Stomach (tissue), 9 donors: ENCODE measurements around the gene LRRC3C. TPM values are rescaled to one million over a fixed set of nuclear protein-coding genes. Genes with fewer than 3 reads are reported as not detected.
A peak's percentile ranks its signal among the peaks of the same experiment; 100 is the strongest.

Source experiments
- DNase-seq, 2 donors: peaks; one replicate each; pipeline versions ENCODE4 v3.0.0 to v3.0.0-alpha.2; 2013 to 2019
- H3K27ac ChIP-seq, 5 donors: fragments of 200-600 bp in 4 of 5; sonication (generic) in 4 of 5; one replicate each; pipeline ENCODE4 v1.5.1; 2013 to 2019; ENCODE audit warnings: mild to moderate bottlenecking in 1 of 5, moderate library complexity in 1 of 5
- H3K27me3 ChIP-seq, 3 donors: fragments of 200-600 bp; sonication (generic); one replicate each; pipeline ENCODE4 v1.5.1; 2017 to 2019; ENCODE audit warnings: mixed run types in 1 of 3
- H3K36me3 ChIP-seq, 4 donors: fragments of 200-600 bp; sonication (generic); 1 replicate in 3 of 4; 2 replicates in 1 of 4; pipeline ENCODE4 v1.5.1; 2016 to 2019
- H3K4me1 ChIP-seq, 4 donors: fragments of 200-600 bp; sonication (generic); one replicate each; pipeline ENCODE4 v1.5.1; 2016 to 2019
- H3K4me3 ChIP-seq, 4 donors: fragments of 200-600 bp; sonication (generic) in 3 of 4; one replicate each; pipeline ENCODE4 v1.5.1; 2016 to 2019; ENCODE audit warnings: mild to moderate bottlenecking in 1 of 4
- H3K9me3 ChIP-seq, 4 donors: fragments of 200-600 bp; sonication (generic); one replicate each; pipeline ENCODE4 v1.5.1; 2016 to 2019
- EP300 ChIP-seq: sonication (generic); formaldehyde crosslinking; IDR thresholded peaks from one replicate; pipeline ENCODE4 v1.6.1; 2017; ENCODE audit warnings: antibody characterized with exemption
- POLR2A ChIP-seq, 4 donors: fragments of 450-650 bp; IDR thresholded peaks; one replicate each; pipeline ENCODE4 v1.6.1; 2016; ENCODE audit warnings: antibody characterized with exemption in 4 of 4, control low read depth in 2 of 4, mild to moderate bottlenecking in 1 of 4, moderate library complexity in 1 of 4
- POLR2AphosphoS5 ChIP-seq, 3 donors: sonication (generic); formaldehyde crosslinking; IDR thresholded peaks; one replicate each; pipeline ENCODE4 v1.6.1; 2016; ENCODE audit warnings: antibody characterized with exemption in 3 of 3
- WGBS, 5 donors: extraction: QIAGEN DNeasy Blood & Tissue Kit in 3 of 5; methylation state at CpG; one replicate each; pipeline versions ENCODE4 v1.1.5 to v1.1.7; 2013 to 2018; 5-methylcytosine and 5-hydroxymethylcytosine counted together
- intact Hi-C: fragments of 100-400 bp; cut with DNase I; formaldehyde crosslinking; loops from one replicate; pipeline ENCODE4 v1.15.1; 2023; ENCODE audit warnings: low total_unique reads
- polyA plus RNA-seq, 3 donors: library from polyadenylated mRNA; stranded (reverse); fragments of 200-250 nt; gene quantifications; one replicate each; pipeline ENCODE4 v1.2.3, GENCODE V29; 2013
- total RNA-seq, 5 donors: library from RNA; depleted of rRNA; stranded (reverse); fragments of >200 nt; gene quantifications; one replicate each; pipeline versions ENCODE4 v1.1.0 to v1.2.3, GENCODE V29; 2014 to 2016
- TF ChIP-seq, protein P1 (sequence below), 7 experiments: fragments of 450-650 bp in 4 of 7; fragments of 200-600 bp in 3 of 7; sonication (generic) in 3 of 7; IDR thresholded peaks; one replicate each; pipeline ENCODE4 v1.5.1; 2016 to 2019; ENCODE audit warnings: antibody characterized with exemption in 7 of 7, control low read depth in 2 of 7, mild to moderate bottlenecking in 1 of 7
- donor health status: healthy with polysubstance abuse.
- donor health status: Bipolar disorder and iron deficiency.
- donor health status: healthy.

LRRC3C gene
- total and polyA plus RNA-seq, 8 donors, result not detected

DNA sequence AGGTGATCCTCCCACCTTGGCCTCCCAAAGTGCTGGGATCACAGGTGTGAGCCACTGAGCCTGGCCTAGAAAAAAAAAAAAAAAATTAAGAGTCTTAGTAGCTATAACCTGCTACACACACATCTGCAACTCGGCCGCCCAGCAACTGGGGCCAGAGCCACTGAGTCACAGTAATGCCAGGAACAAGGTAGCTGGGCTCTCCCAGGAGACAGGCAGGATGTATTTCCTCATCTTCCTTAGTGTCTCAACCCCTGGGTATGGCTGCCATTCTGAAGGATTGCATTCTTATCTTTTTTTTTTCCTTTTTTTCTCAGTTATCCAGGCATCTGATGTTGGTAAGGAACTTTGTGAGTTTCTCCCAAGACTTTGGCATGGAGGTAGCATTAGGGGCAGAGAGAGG is 46.0 kb downstream of the LRRC3C start:
- H3K4me3 ChIP-seq, result no peak overlapping the region
- intact Hi-C loops, result no loop called here
- TF ChIP-seq, protein P1, sequence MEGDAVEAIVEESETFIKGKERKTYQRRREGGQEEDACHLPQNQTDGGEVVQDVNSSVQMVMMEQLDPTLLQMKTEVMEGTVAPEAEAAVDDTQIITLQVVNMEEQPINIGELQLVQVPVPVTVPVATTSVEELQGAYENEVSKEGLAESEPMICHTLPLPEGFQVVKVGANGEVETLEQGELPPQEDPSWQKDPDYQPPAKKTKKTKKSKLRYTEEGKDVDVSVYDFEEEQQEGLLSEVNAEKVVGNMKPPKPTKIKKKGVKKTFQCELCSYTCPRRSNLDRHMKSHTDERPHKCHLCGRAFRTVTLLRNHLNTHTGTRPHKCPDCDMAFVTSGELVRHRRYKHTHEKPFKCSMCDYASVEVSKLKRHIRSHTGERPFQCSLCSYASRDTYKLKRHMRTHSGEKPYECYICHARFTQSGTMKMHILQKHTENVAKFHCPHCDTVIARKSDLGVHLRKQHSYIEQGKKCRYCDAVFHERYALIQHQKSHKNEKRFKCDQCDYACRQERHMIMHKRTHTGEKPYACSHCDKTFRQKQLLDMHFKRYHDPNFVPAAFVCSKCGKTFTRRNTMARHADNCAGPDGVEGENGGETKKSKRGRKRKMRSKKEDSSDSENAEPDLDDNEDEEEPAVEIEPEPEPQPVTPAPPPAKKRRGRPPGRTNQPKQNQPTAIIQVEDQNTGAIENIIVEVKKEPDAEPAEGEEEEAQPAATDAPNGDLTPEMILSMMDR (IDR thresholded peaks at IDR 0.05), result no peak
- TF ChIP-seq EP300 (no peak), POLR2A (IDR thresholded peaks at IDR 0.05) (no peak), POLR2AphosphoS5 (IDR thresholded peaks at IDR 0.05) (no peak)
- 90 to 94% (median 93%) methylated on average over 2 of the region's 2 CpGs for WGBS, 5 donors
- DNase-seq, result no peak
- H3K9me3 ChIP-seq, result no peaks in the 10 kb centered on the region
- H3K36me3 ChIP-seq, result no peaks in the 10 kb centered on the region
- H3K4me1 ChIP-seq, result no peaks in the 10 kb centered on the region
- peaks cover 0 to 70% (median 0%) of the 10 kb centered on the region in 3 donors for H3K27me3 ChIP-seq
- H3K27ac ChIP-seq, result no peak overlapping the region

DNA sequence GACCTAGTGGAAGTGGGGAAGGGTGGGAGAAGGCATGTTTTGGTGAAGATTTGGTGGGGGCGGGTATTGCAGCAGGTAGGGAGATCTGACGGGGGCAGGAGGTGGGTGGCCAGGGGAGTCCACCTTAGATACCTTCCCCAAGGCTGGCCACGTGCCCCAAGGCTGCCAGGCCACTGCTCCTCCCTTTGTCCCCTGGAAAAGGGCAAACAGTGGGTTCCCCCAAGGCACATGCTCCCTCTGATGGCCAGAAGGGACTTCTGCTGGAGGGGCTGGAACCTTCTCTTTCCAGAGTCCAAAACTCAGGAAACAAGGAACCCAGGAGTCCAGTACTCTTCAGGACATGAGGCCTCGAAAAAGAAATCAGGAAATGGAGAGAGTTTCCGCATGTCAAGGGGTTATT is 46.9 kb downstream of the LRRC3C start:
- no peak overlapping the region for H3K27ac ChIP-seq
- intact Hi-C loops, result no loop called here
- whole genome bisulfite sequencing, 5 donors, result 71 to 86% (median 75%) methylated on average over 5 of the region's 5 CpGs

DNA sequence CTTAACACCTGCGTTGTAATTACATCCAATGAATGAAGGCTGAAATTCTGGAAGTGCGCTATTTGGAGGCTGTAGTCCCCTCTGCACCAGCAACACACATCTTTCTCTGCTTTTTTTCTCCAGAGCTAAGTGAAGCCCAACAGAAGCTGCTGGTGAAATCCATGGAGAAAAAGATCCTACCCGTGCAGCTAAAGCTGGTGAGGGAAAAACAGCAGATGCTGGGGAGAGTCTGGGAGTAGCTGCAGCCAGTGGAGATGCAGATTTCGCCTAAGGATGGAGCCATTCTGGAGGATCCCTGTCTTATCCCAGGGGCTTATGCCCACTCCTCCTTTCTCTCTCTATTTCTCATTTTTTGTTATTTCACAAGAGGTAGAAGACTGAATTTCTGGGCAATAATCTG is 48.3 kb downstream of the LRRC3C start:
- TF ChIP-seq POLR2A (IDR thresholded peaks at IDR 0.05) (no peak), POLR2AphosphoS5 (IDR thresholded peaks at IDR 0.05) (no peak), EP300 (no peak)
- TF ChIP-seq, protein P1 (IDR thresholded peaks at IDR 0.05), result no peak
- no peak overlapping the region for H3K4me3 ChIP-seq
- peaks cover 0 to 11% (median 7%) of the 10 kb centered on the region in 4 donors for H3K4me1 ChIP-seq
- H3K27me3 ChIP-seq, result peaks cover 0 to 64% (median 0%) of the 10 kb centered on the region in 3 donors
- H3K27ac ChIP-seq, result no peak overlapping the region
- WGBS, 5 donors, result 66 to 77% (median 70%) methylated on average over 4 of the region's 4 CpGs
- no peak for DNase-seq
- no peaks in the 10 kb centered on the region for H3K9me3 ChIP-seq
- no peaks in the 10 kb centered on the region for H3K36me3 ChIP-seq
- intact Hi-C loops, result no loop called here

More for the DNA sequence above, 46.9 kb downstream of the LRRC3C start:
- TF ChIP-seq, protein P1 (IDR thresholded peaks at IDR 0.05), result no peak
- no peak for TF ChIP-seq POLR2AphosphoS5 (IDR thresholded peaks at IDR 0.05)
- TF ChIP-seq EP300, result no peak
- no peak for TF ChIP-seq POLR2A (IDR thresholded peaks at IDR 0.05)
- peaks cover 0 to 74% (median 0%) of the 10 kb centered on the region in 3 donors for H3K27me3 ChIP-seq
- H3K4me1 ChIP-seq, result peaks cover 0 to 4% (median 1%) of the 10 kb centered on the region in 4 donors
- no peak for DNase-seq
- no peak overlapping the region for H3K4me3 ChIP-seq
- H3K36me3 ChIP-seq, result no peaks in the 10 kb centered on the region
- no peaks in the 10 kb centered on the region for H3K9me3 ChIP-seq

DNA sequence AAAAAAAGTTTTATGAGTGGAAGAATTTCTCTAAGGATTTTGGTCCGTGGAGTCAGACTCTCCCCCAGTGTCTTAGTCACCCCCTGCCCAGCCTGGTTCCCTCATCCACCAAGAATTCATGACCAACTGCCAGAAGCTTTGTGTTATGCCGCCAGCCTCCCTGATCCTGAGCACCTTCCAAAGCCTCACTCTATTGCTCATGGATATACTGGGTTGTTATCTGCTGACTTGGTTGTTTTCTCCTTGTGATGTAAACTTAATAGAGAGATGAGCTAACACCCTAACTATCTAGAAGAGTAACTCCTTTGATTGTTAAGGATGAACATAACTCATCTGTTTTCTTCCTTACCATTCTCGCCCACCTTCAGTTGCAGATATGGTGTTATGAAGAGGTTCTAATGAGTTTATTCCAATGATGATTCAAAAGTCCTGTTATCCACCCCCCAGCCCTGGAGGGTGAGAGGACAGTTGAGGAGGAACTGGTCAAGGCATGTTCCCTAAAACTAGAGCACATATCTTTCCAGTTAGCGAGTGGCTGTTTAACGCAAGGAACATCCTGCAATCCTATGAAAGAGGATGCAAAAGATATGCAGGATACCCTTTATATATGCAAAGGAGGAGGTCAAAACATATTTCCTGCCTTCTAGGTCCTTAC is 51.6 kb downstream of the LRRC3C start:
- Histone ChIP-seq H3K27me3 (peaks cover 0 to 40% (median 0%) of the 10 kb centered on the region in 3 donors), H3K4me3 (no peak overlapping the region), H3K27ac (peak overlapping the region in 1 of 5 donors; percentile 93), H3K9me3 (no peaks in the 10 kb centered on the region), H3K4me1 (peaks cover 8 to 37% (median 31%) of the 10 kb centered on the region in 4 donors), H3K36me3 (peaks cover 0 to 7% (median 4%) of the 10 kb centered on the region in 4 donors)
- TF ChIP-seq EP300 (no peak), POLR2AphosphoS5 (IDR thresholded peaks at IDR 0.05) (no peak), POLR2A (IDR thresholded peaks at IDR 0.05) (no peak)
- TF ChIP-seq, protein P1 (IDR thresholded peaks at IDR 0.05), result no peak
- 69 to 85% (median 82%) methylated on average over 5 of the region's 5 CpGs for WGBS, 5 donors
- peak in 1 of 2 donors; percentile 36 for DNase-seq
- intact Hi-C loops, result no loop called here
